GM19351 (cell line): ENCODE measurements around the gene NEK2.
"Not testable (repeated sequence)": the region's sequence is repeated elsewhere in the genome, so short reads cannot be mapped to it uniquely, and the experiment has no call there.

ENCODE experiments used
- ATAC-seq: cut with Tn5 transposase; IDR thresholded peaks from one replicate; pipeline ENCODE4 v1.9.1; 2021; ENCODE audit warnings: mild to moderate bottlenecking, moderate library complexity; ENCODE audit not compliant: unreplicated experiment

The NEK2 gene

GRCh38 chr1:211634461-211634860 is 41.0 kb downstream of the NEK2 start:
- no peak for ATAC-seq

- ATAC-seq: no peak
These were observed 41.9 kb downstream of the NEK2 start for GRCh38 chr1:211633524-211633846.

GRCh38 chr1:211632808-211633523 is 42.5 kb downstream of the NEK2 start:
- ATAC-seq: no peak

GRCh38 chr1:211632117-211632807 is 43.2 kb downstream of the NEK2 start:
- ATAC-seq: peak; percentile 74

DNA sequence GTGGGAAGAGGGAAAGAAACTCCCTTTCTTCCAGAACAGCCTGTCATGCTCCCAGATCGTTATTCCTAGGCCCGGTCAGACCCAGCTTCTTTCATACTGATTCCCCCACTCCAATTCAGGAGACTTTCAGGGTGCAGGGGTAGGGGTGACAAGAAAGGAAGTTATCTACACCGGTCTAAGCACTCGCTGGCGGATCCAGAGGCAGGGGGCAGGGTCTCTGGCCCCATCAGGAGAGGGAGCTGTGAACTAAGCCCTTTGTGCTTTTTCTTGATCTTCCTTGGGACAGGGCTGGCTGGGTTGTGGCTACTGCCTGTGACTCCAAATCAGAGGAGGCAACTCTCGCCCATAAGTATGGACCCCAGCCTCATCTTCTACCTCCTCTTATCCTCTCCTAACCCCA is 44.3 kb downstream of the NEK2 start:
- ATAC-seq: no peak

GRCh38 chr1:211630236-211631081 is 45.0 kb downstream of the NEK2 start:
- ATAC-seq: no peak

DNA sequence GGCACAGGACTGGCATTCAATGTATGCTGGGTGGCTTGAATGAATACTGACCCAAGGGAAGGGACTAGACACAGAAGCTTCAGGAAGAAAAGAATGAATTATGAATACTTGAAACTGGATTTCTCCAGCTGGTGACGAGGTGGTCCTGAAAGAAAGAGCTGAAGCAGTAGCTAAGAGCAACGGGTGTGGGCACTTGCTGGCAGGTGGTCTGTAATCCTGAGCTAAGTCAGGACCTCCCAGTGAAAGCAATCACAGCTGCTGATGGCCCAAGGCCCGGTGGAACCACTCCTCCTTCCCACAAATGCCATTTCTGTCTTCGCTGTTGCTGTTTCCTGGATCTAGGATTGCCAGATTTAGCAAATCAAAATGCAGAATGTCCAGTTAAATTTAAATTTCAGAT is 47.0 kb downstream of the NEK2 start:
- no peak for ATAC-seq

GRCh38 chr1:211627259-211627658 is 48.2 kb downstream of the NEK2 start:
- ATAC-seq: no peak

DNA sequence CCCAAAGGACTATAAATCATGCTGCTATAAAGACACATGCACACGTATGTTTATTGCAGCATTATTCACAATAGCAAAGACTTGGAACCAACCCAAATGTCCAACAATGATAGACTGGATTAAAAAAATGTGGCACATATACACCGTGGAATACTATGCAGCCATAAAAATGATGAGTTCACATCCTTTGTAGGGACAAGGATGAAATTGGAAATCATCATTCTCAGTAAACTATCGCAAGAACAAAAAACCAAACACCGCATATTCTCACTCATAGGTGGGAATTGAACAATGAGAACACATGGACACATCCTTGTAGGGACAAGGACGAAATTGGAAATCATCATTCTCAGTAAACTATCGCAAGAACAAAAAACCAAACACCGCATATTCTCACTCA is 49.6 kb downstream of the NEK2 start:
- ATAC-seq: not testable (repeated sequence)

GRCh38 chr1:211625040-211625439 is 50.4 kb downstream of the NEK2 start:
- ATAC-seq: no peak

DNA sequence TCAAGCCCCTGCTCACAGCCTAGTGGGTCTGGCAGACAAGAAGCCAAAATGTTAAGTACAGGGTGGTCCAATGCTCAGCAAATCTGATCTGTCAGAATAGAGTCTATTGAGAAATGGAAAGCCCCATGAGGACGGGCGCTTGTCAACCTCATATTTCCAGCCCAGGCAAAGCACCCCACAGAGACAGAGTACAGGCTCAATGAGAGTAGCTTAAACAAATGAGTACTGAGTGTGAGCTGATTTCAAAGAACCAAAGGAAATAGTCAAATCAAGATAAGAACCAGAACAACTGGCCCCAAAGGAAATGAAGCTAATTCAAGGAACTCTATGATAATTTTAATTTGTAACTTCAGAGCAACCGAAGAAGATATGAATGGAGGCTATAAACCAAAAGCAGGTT is 51.9 kb downstream of the NEK2 start:
- no peak for ATAC-seq

DNA sequence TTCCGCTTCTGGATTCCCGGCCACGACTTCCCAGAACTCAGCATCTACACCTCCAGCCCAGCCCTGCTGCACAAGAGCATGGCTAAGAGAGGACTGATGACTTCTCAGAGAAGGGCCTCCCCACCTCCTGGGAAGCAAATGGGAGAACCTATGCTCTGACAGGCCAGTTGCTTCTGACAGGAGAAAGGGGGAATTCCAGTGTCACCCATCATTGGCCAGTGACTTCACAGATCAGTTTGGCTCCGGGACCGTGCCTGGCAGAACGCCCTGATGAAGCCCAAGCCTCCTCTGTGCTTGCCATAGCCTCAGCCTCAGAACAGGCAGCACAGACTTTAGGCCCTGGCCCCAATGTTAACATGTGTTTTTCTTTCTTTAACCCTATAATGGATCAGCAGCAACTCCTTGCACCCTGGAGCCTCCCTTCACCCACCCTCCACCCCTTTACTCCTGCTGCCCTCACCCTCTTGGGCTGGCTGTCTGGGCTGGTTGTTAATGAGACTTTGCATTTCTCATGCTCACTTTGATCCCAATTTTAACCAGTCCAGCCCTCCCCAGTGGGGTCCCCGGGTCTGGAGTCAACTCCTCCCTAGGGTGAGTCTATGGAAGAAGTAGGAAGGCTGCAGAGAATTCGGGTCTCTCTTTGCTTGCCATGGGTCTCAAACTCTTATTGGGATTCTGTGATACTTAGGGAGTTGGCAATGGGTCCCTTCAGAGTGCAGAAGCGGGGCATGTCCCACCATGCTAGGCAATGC is 53.8 kb downstream of the NEK2 start:
- no peak for ATAC-seq

DNA sequence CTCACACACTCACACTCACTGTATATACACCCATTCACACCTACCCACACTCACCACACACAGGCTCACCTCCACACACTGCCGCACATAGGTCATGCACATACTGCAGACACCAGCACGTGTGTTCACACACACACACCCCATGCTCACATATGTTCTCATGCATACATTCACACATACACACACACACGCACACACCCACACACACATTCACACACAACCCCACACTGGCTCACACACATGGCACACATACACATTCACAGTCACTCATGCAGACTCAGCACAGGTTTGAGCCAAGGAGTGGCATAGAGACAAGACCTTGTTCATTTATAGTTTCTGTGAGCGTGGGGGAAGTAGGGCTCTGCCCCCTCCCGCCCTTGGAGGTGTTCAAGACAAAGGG is 55.3 kb downstream of the NEK2 start:
- ATAC-seq: no peak

DNA sequence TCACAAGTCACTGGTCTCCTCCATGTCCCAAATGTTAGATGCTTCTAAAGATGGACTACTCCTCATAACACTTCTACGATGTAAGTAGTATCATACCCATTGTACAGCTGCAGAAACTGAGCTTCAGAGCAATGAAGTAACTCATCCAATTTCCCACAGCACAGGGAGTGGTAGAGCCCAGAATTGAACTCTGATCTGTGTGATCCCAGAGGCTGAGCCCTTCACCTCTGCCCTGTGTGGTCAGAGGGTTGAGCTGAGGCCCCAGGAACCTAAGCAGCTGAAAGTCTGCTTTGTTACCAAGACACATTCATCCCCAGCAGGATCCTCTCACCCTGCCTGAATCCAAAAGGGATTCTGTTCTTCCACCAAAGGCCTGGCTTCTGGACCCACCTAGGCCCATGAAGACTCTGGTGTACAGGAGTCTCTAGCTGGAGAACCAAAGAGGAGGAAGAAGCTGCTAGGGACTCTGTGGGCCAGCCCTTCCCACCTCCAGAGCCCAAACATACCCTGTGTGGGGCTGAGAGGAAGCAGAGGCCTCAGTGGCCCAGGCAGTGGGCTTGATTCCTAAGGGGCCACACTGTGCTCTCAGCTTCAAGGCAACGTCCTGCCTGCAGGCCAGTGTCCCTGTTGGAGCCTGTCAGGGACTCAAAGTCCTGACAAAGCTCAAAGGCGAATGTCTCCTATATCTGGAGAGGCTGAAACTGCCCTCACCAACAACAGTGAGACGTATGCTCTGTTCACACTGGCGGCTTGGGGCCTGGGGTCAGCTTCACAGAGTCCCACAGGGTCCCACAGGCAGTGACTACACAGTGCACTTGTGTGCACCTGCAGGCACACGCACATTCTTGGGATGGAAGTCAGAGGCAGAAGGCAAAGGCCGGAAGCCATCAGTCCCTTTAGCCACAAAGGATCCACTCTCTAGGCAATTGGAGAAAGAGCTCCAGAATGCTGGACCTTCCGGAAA is 56.1 kb downstream of the NEK2 start:
- ATAC-seq: no peak

GRCh38 chr1:211616965-211617297 is 58.5 kb downstream of the NEK2 start:
- no peak for ATAC-seq

DNA sequence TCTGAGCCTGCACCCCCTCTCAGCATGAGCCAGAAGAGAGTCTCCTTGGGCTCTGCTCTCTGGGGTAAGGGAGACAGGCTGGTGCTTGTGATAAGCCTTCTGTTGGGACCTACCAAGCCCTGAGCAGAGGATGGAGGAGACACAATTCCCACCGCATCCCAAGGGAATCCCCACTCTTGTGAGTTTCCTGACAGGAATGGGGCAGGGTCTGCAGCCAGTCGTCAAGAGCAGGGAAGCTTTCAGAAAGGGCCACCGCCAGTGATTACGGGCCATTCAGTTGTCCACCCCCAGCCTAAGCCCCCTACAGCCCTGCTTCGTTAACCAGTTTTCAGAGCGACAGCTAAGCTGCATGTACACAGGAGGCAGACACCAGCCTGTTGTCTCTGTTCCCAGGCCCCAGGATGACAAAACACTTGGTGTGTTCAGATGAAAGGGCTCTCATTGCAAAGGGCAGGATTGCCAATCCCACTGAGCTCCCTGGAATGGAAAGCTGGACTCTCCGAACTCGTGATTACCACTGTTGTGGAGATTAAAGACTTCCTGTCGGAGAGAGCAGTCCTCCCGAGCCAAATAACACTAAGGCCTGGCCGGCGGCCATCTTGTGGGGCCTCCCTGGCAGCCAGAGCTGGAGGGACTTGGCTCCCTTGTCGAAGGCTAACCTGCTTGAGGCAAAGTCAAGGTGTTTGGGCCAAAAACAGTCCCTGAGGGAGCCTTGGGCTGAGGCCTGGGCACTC is 59.0 kb downstream of the NEK2 start:
- ATAC-seq: no peak

DNA sequence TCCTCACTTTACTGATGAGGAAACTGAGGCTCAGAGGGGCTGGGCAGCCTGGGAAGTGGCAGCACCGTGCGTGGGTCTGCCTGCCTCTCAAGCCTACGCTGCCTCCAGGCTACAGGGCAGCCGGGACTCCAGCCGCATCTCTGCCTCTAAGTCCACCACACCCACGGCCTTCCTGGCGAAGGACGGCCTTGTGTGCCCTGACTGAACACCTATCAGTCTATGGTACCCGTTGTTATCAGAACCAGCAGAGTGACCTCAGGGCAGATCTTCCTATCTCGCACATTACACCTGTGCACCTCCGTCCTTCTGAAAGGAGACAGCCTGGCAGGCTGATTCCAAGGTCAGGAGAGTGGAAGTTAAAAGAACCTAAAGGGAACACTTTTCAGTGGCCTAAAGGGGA is 60.8 kb downstream of the NEK2 start:
- no peak for ATAC-seq

DNA sequence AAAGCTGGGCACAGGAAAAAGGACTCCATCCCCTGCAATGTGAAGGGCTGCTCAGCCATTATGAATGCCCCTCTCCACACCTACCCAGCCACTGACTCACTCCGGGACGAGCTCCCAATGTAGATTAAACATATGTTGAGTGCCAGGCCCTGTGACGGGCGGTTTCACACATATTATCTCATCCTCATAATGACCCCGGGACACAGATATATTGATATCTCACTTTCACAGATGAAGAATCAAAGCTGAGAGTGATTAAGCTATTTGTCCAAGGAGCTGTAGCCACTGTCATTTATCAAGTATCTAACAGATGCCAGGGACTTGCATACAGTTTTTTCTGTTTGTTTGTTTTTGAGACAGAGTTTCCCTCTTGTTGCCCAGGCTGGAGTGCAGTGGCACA is 61.5 kb downstream of the NEK2 start:
- no peak for ATAC-seq

GRCh38 chr1:211613108-211613947 is 62.1 kb downstream of the NEK2 start:
- ATAC-seq: no peak
